K562 (cell line): ENCODE results near the gene GPRIN3. TPM values are rescaled to one million over a fixed set of nuclear protein-coding genes. Genes with fewer than 3 reads are reported as not detected.

Experiments
- ATAC-seq: fragments of 200-7000 bp; cut with Tn5 transposase; 3 replicates; pipeline ENCODE4 v1.9.1; 2020; ENCODE audit warnings: moderate library complexity
- BruUV-seq: library from RNA; stranded (reverse); fragments of 400-500 nt; replicated peaks from 2 replicates; lab custom pipeline; 2021; lab: Mats Ljungman, UMichigan
- CTCF ChIA-PET: fragments of 300-600 bp; formaldehyde crosslinking; extraction: SDS; loops from one replicate; lab custom pipeline; 2021; ENCODE audit warnings: low intra/inter-chr PET ratio; lab: Yijun Ruan, JAX
- POLR2A ChIA-PET: fragments of 300-600, 350-650 bp; sonication (Branson Sonifier 250); formaldehyde crosslinking; extraction: SDS; loops from one replicate; lab custom pipeline; 2021; ENCODE audit warnings: antibody characterized with exemption, inconsistent platforms; lab: Yijun Ruan, JAX
- DNase-seq, 4 experiments: peaks; one replicate each; pipeline versions ENCODE4 v3.0.0 to v3.0.0-alpha.2; 2011 to 2018; ENCODE audit warnings: low spot score in 3 of 4, mixed read lengths in 3 of 4; ENCODE audit errors: extremely low read depth in 1 of 4
- FAIRE-seq: peaks from 2 replicates; lab custom pipeline; 2011; peaks lifted over from hg19 to GRCh38; lab: Jason Lieb, UNC
- H2AFZ ChIP-seq: 2 replicates; pipeline ENCODE4 v1.6.0; 2011; ENCODE audit warnings: low read depth, low read length, control low read depth, inconsistent platforms
- H3K27ac ChIP-seq: fragments of 200-600 bp; 3 replicates; pipeline ENCODE4 v1.8.0; 2011; ENCODE audit warnings: low read depth, mild to moderate bottlenecking, control low read depth, inconsistent platforms, low read length, moderate library complexity, mixed read lengths; ENCODE audit errors: extremely low read depth
- H3K27me3 ChIP-seq, 2 experiments: fragments of 300-600 bp in 1 of 2; 2 replicates in 1 of 2; 3 replicates in 1 of 2; pipeline versions ENCODE4 v1.6.0 to v1.8.0; 2011; ENCODE audit warnings: inconsistent platforms in 2 of 2, low read length in 2 of 2, mild to moderate bottlenecking in 1 of 2, mixed read lengths in 1 of 2, moderate library complexity in 1 of 2; ENCODE audit not compliant: control insufficient read depth in 2 of 2, insufficient read depth in 2 of 2
- H3K36me3 ChIP-seq: fragments of 300-600 bp; 3 replicates; pipeline ENCODE4 v1.8.0; 2011; ENCODE audit warnings: mild to moderate bottlenecking, low read length, inconsistent platforms; ENCODE audit not compliant: control insufficient read depth, insufficient read depth
- H3K4me1 ChIP-seq, 2 experiments: fragments of 200-600 bp in 1 of 2; replicated peaks in 1 of 2; 2 replicates in 1 of 2; 3 replicates in 1 of 2; pipeline versions ENCODE4 v1.5.1 to v1.8.0; 2011; ENCODE audit warnings: inconsistent platforms in 2 of 2, low read length in 2 of 2, mild to moderate bottlenecking in 1 of 2, mixed read lengths in 1 of 2, moderate library complexity in 1 of 2; ENCODE audit not compliant: control insufficient read depth in 2 of 2, insufficient read depth in 2 of 2
- H3K4me2 ChIP-seq: 2 replicates; pipeline ENCODE4 v1.6.1; 2011; ENCODE audit warnings: low read length, control low read depth, inconsistent platforms, mixed read lengths; ENCODE audit not compliant: insufficient read depth
- H3K4me3 ChIP-seq: fragments of 200-600 bp; sonication (generic), shearing (Covaris generic); 2 replicates; pipeline ENCODE4 v1.5.1; 2016; ENCODE audit warnings: control low read depth, inconsistent platforms
- H3K79me2 ChIP-seq: fragments of 200-600 bp; 3 replicates; pipeline ENCODE4 v1.8.0; 2011; ENCODE audit warnings: low read length, inconsistent platforms; ENCODE audit not compliant: control insufficient read depth, insufficient read depth
- H3K9ac ChIP-seq, 2 experiments: 2 replicates each; pipeline versions ENCODE4 v1.6.0 to v1.6.1; 2011; ENCODE audit warnings: low read depth in 2 of 2, low read length in 2 of 2, control low read depth in 1 of 2, inconsistent platforms in 1 of 2, mild to moderate bottlenecking in 1 of 2, mixed read lengths in 1 of 2; ENCODE audit not compliant: insufficient read depth in 1 of 2
- H3K9me1 ChIP-seq: one replicate; pipeline ENCODE4 v1.6.0; 2011; ENCODE audit warnings: inconsistent platforms, mild to moderate bottlenecking, low read length, moderate library complexity; ENCODE audit not compliant: control insufficient read depth, insufficient read depth
- H3K9me3 ChIP-seq: replicated peaks from 2 replicates; pipeline ENCODE4 v1.5.1; 2011; ENCODE audit warnings: low read depth, low read length, inconsistent platforms; ENCODE audit not compliant: control insufficient read depth, insufficient read depth
- H4K20me1 ChIP-seq: replicated peaks from 2 replicates; pipeline ENCODE4 v1.6.1; 2011; ENCODE audit warnings: low read length, inconsistent platforms, mixed read lengths; ENCODE audit not compliant: control insufficient read depth, insufficient read depth
- ATF7 ChIP-seq: fragments of 450-650 bp; IDR thresholded peaks from 2 replicates; pipeline ENCODE4 v1.7.1; 2014; ENCODE audit warnings: mild to moderate bottlenecking, moderate library complexity
- CBX5 ChIP-seq: IDR thresholded peaks from 2 replicates; pipeline ENCODE4 v1.6.1; 2014; ENCODE audit warnings: low read depth, borderline replicate concordance
- CEBPG ChIP-seq, 3 experiments: fragments of 200-800 bp in 1 of 3; sonication (Bioruptor generic) in 1 of 3; sonication (generic) in 1 of 3; formaldehyde crosslinking in 1 of 3; IDR thresholded peaks in 2 of 3; conservative IDR thresholded peaks in 1 of 3; 2 replicates each; pipeline versions ENCODE4 v1.6.1 to v1.8.0; 2016 to 2022; ENCODE audit warnings: missing compliant biosample characterization in 2 of 3, missing genetic modification characterization in 2 of 3, mild to moderate bottlenecking in 1 of 3, missing genetic modification reagents in 1 of 3
- CSDE1 ChIP-seq, 2 experiments: fragments of 450-650 bp; IDR thresholded peaks; 2 replicates each; pipeline ENCODE4 v1.6.1; 2016; ENCODE audit warnings: mild to moderate bottlenecking in 1 of 2
- ELF2 ChIP-seq: fragments of 250-450 bp; sonication (Bioruptor Pico); IDR thresholded peaks from 2 replicates; pipeline ENCODE4 v1.5.0; 2021; ENCODE audit warnings: mild to moderate bottlenecking
- MAFK ChIP-seq: IDR thresholded peaks from 2 replicates; pipeline ENCODE4 v1.6.1; 2011; ENCODE audit warnings: low read length, improper control_type of control experiment
- NR1H2 ChIP-seq: sonication (generic); formaldehyde crosslinking; IDR thresholded peaks from 2 replicates; pipeline ENCODE4 v1.4.0; 2020; ENCODE audit warnings: mild to moderate bottlenecking, missing genetic modification reagents
- SRSF3 ChIP-seq: fragments of 200-400 bp; formaldehyde crosslinking; IDR thresholded peaks from 2 replicates; pipeline ENCODE4 v1.6.1; 2016; ENCODE audit warnings: mild to moderate bottlenecking, low read length, moderate library complexity; ENCODE audit not compliant: insufficient read depth
- TAF1 ChIP-seq: IDR thresholded peaks from 2 replicates; pipeline ENCODE4 v1.6.1; 2011; ENCODE audit warnings: mild to moderate bottlenecking, low read length, moderate library complexity; ENCODE audit not compliant: insufficient read depth, control insufficient read depth, severe bottlenecking; ENCODE audit errors: extremely low read depth
- ZC3H11A ChIP-seq: IDR thresholded peaks from 2 replicates; pipeline ENCODE4 v1.6.1; 2012; ENCODE audit warnings: low read depth, low read length, improper control_type of control experiment
- ZNF695 ChIP-seq: fragments of 450-650 bp; formaldehyde crosslinking; IDR thresholded peaks from 2 replicates; pipeline ENCODE4 v1.4.0; 2020; ENCODE audit warnings: mild to moderate bottlenecking, moderate library complexity
- ZNF764 ChIP-seq: fragments of 250-450 bp; sonication (Bioruptor Pico); IDR thresholded peaks from 2 replicates; pipeline ENCODE4 v1.4.0; 2020; ENCODE audit warnings: low read depth, mild to moderate bottlenecking, moderate library complexity
- WGBS: fragments of 100-300 bp; shearing (Covaris generic); methylation state at CpG from one replicate; pipeline ENCODE4 v1.1.6; 2016; ENCODE audit warnings: low coverage, mixed read lengths; ENCODE audit not compliant: insufficient coverage; ENCODE audit errors: missing lambda C conversion rate; 5-methylcytosine and 5-hydroxymethylcytosine counted together
- in situ Hi-C: fragments of 300-500 bp; cut with MboI; formaldehyde crosslinking; loops from 4 replicates; pipeline ENCODE4 v1.15.0; 2018; ENCODE audit warnings: inconsistent platforms, mixed read lengths
- intact Hi-C: fragments of 100-400 bp; cut with micrococcal nuclease; formaldehyde crosslinking; loops from 2 replicates; pipeline ENCODE4 v1.14.2; 2022
- polyA plus RNA-seq, 8 experiments: library from polyadenylated mRNA; depleted of rRNA in 4 of 8; stranded (reverse) in 5 of 8; unstranded in 3 of 8; fragments of >200 nt; fragmentation: Nextera tagmentation in 2 of 8; fragmentation: Illumina TruSeq in 1 of 8; extraction: Ambion mirVana in 2 of 8; extraction: Trizol in 1 of 8; gene quantifications; 2 replicates each; pipeline versions ENCODE4 v1.2.1 to v1.2.3, GENCODE V29; 2011 to 2014; ENCODE audit warnings: inconsistent platforms in 1 of 8, missing spikeins in 1 of 8
- total RNA-seq, 7 experiments: library from RNA; depleted of rRNA in 6 of 7; stranded (reverse); fragments of >200 nt in 6 of 7; fragmentation: Illumina TruSeq in 2 of 7; extraction: Trizol in 2 of 7; gene quantifications; 2 replicates each; pipeline versions ENCODE4 v1.2.1 to v1.2.3, GENCODE V29; 2011 to 2021; ENCODE audit warnings: low replicate concordance in 1 of 7
- TF ChIP-seq, protein P1 (sequence below): fragments of 450-650 bp; IDR thresholded peaks from one replicate; pipeline ENCODE4 v1.6.1; 2018; ENCODE audit warnings: mild to moderate bottlenecking, moderate library complexity; ENCODE audit not compliant: partially characterized antibody
- TF ChIP-seq, protein P2 (sequence below): sonication (generic); formaldehyde crosslinking; IDR thresholded peaks from 2 replicates; pipeline ENCODE4 v1.8.1; 2023; ENCODE audit warnings: mild to moderate bottlenecking, missing genetic modification reagents, moderate library complexity

The GPRIN3 gene
- total and polyA plus RNA-seq, 9 of the 15 experiments (the other 6 are each of a cell fraction or from before 2014, with no cell fraction given) = 0.02 TPM; not detected in 8

DNA sequence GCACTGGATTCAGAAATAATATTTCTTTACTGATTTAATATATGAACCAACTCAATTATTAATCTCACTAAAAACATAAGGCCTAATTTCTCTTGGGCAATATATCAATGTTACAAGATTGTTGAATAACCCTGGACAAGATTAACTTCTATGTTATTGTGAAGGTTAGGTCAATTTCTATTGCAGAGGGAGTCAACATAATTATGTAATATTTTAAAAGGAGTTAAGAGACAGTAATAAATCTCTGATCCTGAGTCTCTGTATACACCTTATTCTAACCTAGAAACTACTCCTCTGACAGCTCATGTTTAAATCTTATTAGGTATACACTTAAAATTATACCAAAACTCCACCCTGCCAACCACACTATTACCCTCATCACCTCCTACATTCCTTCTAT, 15.1 kb upstream of the GPRIN3 start:
- no peak overlapping the region for H3K4me3 ChIP-seq
- ChIA-PET POLR2A (no interaction called here), CTCF (no interaction called here)
- no peaks in the 10 kb centered on the region for H3K36me3 ChIP-seq
- no peaks in the 10 kb centered on the region for H3K4me1 ChIP-seq
- no peak for TF ChIP-seq CEBPG (CRISPR knock-in tag; IDR thresholded peaks at IDR 0.05)
- TF ChIP-seq CEBPG (tag; conservative IDR thresholded peaks at IDR 0.05 in 1 of 2, IDR thresholded peaks at IDR 0.05 in 1 of 2) = peak in 1 of 2 experiments; percentile 35; a peak in 1 of 4 replicates
- no peak for TF ChIP-seq ZC3H11A
- ATAC-seq (no peak), FAIRE-seq (no peak), DNase-seq (no peak)
- intact Hi-C loops (no loop called here), in situ Hi-C loops (no loop called here)
- no peaks in the 10 kb centered on the region for H3K9me1 ChIP-seq
- no peak overlapping the region for H3K4me2 ChIP-seq
- H4K20me1 ChIP-seq = no peaks in the 10 kb centered on the region
- H3K9me3 ChIP-seq = no peaks in the 10 kb centered on the region
- no TSS peak for BruUV-seq
- no peak overlapping the region for H3K9ac ChIP-seq
- no peaks in the 10 kb centered on the region for H3K27me3 ChIP-seq
- H3K79me2 ChIP-seq = no peaks in the 10 kb centered on the region
- no peak overlapping the region for H3K27ac ChIP-seq
- no peak overlapping the region for H2AFZ ChIP-seq

DNA sequence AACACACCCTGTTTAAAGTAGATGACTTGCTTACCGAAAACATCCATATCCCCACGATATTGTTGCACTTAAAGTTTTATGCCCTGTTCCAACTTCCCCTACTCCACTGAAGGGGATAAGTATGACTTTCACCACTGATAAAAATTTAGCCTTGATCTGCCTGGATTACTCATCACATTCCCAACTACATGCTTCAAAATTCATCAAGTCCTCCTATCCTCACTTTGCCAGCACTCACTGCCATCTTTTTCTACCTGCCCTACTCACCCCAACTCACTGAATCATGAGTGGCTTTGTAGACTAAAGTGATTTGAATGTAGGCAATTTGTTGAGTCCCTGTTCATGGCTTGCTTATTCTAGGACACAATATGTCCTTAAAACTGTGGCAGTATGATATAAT, 12.2 kb upstream of the GPRIN3 start:
- H3K9me3 ChIP-seq = no peaks in the 10 kb centered on the region
- no TSS peak for BruUV-seq
- H3K9ac ChIP-seq = no peak overlapping the region
- no peak overlapping the region for H3K4me3 ChIP-seq
- no peaks in the 10 kb centered on the region for H3K4me1 ChIP-seq
- H3K36me3 ChIP-seq = no peaks in the 10 kb centered on the region
- no peaks in the 10 kb centered on the region for H3K27me3 ChIP-seq
- CTCF ChIA-PET = no interaction called here
- POLR2A ChIA-PET = no interaction called here
- H3K9me1 ChIP-seq = no peaks in the 10 kb centered on the region
- TF ChIP-seq ZNF695 (CRISPR knock-in tag) (no peak), ELF2 (no peak), TAF1 (no peak), CSDE1 (IDR thresholded peaks at IDR 0.05) (no peak), MAFK (no peak), CBX5 (no peak), ATF7 (no peak), ZNF764 (CRISPR knock-in tag) (no peak), SRSF3 (no peak), NR1H2 (no peak)
- TF ChIP-seq, protein P1, sequence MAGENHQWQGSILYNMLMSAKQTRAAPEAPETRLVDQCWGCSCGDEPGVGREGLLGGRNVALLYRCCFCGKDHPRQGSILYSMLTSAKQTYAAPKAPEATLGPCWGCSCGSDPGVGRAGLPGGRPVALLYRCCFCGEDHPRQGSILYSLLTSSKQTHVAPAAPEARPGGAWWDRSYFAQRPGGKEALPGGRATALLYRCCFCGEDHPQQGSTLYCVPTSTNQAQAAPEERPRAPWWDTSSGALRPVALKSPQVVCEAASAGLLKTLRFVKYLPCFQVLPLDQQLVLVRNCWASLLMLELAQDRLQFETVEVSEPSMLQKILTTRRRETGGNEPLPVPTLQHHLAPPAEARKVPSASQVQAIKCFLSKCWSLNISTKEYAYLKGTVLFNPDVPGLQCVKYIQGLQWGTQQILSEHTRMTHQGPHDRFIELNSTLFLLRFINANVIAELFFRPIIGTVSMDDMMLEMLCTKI = no peak
- TF ChIP-seq, protein P2, sequence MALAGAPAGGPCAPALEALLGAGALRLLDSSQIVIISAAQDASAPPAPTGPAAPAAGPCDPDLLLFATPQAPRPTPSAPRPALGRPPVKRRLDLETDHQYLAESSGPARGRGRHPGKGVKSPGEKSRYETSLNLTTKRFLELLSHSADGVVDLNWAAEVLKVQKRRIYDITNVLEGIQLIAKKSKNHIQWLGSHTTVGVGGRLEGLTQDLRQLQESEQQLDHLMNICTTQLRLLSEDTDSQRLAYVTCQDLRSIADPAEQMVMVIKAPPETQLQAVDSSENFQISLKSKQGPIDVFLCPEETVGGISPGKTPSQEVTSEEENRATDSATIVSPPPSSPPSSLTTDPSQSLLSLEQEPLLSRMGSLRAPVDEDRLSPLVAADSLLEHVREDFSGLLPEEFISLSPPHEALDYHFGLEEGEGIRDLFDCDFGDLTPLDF = no peak
- WGBS = 0% methylated on average over 2 of the region's 2 CpGs
- H3K79me2 ChIP-seq = no peaks in the 10 kb centered on the region
- H3K4me2 ChIP-seq = no peak overlapping the region
- no peak for DNase-seq
- no peaks in the 10 kb centered on the region for H4K20me1 ChIP-seq
- no peak overlapping the region for H3K27ac ChIP-seq
- ATAC-seq = no peak
- in situ Hi-C loops (no loop called here), intact Hi-C loops (no loop called here)
- H2AFZ ChIP-seq = no peak overlapping the region
- no peak for FAIRE-seq
